GM21423 (cell line): ENCODE data around the gene DYNC1I1.

ENCODE experiments used
- ATAC-seq: cut with Tn5 transposase; IDR thresholded peaks from one replicate; pipeline ENCODE4 v1.9.1; 2021; ENCODE audit warnings: mild to moderate bottlenecking, moderate library complexity; ENCODE audit not compliant: unreplicated experiment

The DYNC1I1 gene

DNA sequence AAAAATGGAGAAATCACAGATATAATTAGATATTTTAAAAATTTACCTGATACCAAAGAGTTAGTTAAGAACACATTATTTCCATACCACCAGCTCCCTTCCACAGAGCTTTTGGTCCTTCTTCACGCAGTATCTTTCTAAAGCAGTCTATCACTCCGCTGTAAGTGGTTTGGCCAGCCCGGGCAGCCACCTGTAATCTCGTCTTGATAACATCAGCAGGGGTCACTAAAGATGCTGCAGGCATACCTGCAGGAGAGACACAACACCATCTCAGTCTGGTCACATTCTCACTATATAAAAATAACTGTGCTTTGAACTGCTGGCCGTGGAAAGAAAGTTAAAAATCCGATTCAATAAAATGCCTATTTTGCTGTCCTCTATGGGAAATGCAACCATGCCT is 349.4 kb downstream of the DYNC1I1 start:
- ATAC-seq, result no peak

DNA sequence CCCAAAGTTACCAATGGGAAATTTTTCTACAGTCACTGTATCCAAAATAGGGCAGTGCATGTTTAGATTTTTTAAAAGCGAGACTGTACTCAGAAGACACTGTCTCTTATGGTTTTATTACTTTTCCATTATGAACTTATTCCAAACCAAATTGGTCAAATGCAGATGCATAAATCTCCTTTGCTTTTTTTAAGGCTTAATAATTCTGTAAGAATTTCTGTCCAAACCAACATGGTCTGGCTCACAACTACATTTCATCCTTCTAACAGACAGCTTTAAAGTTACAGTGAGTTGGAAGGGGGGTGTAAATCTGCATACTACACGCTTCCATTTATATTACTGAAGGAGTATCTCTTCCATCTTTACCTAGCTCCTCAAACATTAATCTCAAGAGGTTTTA is 350.4 kb downstream of the DYNC1I1 start:
- ATAC-seq, result no peak

DNA sequence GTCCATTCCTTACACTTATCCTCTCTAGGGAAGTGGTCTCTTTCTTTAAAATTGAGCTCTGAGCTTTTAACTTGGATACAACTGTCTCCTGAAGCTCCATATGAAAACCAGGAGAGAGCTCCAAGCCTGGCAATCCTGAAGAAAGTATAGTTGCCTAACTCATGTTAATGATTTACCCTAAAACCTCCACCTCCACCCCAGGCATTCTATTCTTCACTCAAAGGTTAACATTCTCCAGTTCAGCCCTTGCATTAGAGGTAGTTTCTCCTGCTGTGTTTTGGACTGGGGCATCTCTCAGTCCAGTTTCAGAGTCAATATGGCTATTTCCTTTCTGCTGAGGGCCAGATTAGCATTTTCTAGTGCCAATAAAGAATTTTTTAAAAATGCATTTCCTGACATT is 354.0 kb downstream of the DYNC1I1 start:
- no peak for ATAC-seq

DNA sequence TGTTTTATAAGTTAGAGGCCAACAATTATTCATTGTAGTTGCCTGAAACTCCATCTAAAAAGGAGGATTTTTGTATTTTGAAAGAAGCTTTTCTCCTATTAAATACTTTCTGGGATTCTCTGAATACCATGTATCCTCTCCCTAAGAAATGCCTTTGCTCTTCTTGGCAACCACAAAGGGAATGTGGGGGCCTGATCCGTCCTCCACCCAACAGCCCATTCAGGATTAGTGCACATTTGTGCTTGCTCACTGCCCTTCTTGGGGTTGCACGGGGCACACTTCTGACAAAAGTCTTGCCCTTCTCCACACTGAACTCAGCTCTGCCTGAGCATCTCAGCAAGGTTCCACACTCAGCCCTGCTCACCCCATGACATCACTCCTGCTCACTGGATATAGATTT is 355.4 kb downstream of the DYNC1I1 start:
- ATAC-seq, result no peak

DNA sequence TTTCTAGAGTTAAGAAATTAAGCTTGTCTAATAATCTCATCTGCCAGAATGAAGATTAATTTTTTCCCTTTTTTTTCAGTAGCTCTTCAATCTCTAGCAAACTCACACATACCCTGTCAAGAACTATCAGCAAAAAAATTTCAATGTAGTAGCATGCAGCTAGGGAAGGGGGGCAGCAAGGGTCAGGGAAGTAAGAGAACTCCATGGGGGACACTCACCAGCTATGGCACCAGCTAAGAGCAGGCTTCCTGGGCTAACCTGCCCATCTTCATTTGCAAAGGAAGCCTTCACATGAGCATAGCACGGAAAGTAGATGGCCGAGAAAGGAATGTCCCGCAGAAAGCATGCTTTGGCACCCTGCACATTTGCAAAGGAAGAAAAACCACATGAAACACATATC is 359.2 kb downstream of the DYNC1I1 start:
- ATAC-seq, result no peak

DNA sequence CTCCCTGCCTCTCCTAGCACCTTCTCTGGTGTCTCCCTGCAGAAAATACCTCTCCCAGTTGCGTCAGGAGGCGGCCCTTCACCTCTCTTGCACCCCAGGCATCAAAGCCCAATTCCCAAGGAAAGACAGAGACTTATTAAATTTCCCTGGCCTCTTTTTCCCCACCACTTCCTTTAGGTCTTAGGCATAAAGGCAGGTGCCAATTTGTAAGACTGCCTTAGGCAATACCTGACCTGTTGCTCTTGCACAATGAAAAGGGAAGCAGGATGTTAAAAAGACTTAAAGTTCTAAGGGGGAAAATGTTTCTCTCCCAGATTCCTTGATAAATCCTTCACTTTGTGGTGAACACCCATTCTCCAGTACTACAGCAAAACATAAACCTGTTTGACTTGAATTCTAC is 362.9 kb downstream of the DYNC1I1 start:
- ATAC-seq, result no peak

DNA sequence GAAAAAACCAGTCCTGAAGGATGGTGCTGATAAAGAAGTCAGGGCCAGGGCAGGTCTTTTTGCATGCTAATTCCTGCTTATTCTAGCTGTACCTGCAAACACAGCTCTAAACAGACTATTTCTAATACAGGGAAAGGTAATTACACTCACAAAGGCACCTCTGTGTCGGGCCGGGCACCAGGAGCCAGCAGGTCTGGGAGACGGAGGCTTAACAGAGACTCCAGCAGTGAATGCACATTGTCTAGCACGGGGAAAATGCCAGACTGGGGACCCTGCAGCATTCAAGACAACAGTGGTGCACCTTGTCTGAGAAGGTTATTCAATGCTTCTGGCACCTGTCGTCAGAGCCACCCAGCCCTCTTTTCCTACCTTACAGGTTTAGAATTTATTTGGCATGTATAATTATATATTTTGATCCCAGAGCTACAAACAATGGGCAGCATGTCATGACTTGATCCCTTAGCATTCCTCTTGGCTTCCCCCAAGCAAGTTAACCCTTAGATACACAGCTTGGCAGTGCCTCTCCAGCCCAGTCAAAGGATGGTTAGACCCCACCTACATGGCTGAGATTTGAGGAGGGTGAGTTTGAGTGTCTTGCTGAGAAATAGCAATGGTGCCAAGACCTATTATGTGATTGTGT is 364.4 kb downstream of the DYNC1I1 start:
- no peak for ATAC-seq

DNA sequence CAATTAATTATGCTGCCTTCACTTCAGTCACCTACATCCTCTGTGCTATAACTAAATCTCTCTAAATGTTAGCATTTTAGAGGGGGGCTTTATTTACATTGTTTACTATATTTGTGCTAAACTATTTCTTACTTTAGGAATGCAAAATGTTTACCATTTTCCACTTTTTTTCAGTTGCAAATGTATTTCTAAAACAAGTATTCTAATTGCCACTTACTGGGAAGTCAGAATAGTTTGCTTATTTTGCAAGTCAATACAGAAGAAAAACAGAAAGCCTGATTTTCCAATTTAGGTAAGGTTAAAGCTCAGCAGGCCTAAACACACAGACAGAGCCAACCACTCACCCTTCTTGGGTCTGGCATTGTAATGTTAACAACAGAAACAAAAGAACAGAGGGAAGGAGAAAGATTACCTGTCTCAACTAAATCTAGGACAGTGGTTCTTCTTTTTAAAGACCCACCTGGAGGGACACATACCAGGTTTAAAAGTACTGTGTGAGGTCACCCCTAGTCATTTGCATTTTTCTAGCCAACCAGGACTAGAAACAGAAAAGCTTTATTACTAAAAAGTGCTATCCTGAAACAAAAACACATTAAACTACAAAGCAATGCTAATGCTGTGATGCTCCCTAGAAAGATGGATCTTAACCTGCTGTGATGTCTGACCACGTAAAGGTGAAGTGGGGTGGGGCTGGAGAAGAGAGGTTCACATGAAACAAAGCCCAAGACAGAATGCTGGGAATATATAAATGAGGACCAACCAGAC is 371.3 kb downstream of the DYNC1I1 start:
- no peak for ATAC-seq

DNA sequence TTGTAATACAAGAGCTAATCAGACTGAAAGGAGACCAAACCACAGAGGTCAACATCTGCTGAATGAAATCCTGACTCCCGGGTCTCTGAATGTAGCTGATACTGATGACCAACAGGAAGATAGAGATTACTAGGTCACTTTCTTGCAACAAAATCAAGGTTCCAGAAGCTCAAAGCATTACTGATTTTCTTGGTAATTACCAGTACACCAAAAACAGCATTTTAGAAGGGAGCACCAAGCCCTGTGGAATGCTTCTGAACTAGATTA is 371.8 kb downstream of the DYNC1I1 start:
- no peak for ATAC-seq
